ENCODE data around the gene ULK4.

- TF ChIP-seq USF2 (IDR thresholded peaks at IDR 0.05; ENCODE audit: low read depth, low read length) (no peak), CTCF (conservative IDR thresholded peaks at IDR 0.05; ENCODE audit: low read depth, low read length) (no peak), POLR2A (IDR thresholded peaks at IDR 0.05; ENCODE audit: low read depth, low read length) (no peak), FOS (IDR thresholded peaks at IDR 0.05; ENCODE audit: low read depth, low read length) (no peak)
Observed at GRCh38 chr3:41652931-41653330, 309.0 kb downstream of the ULK4 start.
